ENCODE data around the gene LOC101059915.

Gene LOC101059915

DNA sequence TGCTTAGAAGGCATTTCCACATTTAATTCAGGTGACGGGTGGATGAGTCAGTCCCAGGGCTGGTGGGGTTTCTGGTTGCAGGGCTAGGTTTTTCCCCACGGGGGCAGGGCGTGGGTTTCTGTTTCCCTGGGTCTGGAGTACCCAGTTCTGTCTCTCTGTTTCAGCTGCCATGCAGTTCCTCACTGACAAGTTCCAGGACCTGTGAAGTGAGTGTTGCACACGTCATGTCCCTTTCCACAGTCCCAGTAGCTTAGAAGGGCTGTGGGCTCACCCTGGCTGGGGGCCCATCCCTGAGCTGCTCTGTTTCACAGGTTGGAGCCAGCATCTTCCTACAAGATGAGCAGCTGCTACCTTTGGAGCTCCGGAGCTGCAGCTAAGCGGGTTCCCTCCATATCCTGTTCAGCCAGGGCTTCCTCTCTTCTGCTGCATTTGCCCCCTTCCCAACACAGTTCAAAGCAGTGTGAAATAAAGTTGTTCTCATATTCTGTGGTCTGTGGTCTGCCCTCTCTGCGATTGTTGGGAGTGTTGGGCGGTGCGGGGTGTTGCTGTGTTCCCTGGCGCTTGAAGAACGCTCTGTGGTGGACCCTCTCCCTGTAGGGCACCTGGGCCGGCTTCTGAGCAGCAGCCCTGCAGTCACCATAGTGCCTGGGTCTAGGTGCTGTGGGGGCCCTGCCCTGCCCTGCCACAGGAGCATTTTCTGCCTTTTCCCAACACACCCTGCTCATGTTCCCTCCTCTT lies 3.9 kb downstream of the LOC101059915 start:
- WGBS (ENCODE audit: extremely low coverage, insufficient read length, low lambda C conversion rate) = no CpG with 5 or more reads among the region's 12 CpGs
- peaks cover 69 to 80% of the 10 kb centered on the region in 2 experiments for H3K9me3 Mint-ChIP-seq
- no peak for DNase-seq
- Histone ChIP-seq H3K9me3 (ENCODE audit: control insufficient read depth, low read depth, low read length) (peaks cover 35% of the 10 kb centered on the region), H3K23ac (ENCODE audit: insufficient read length, low read depth, low read length) (no peak overlapping the region), H3T11ph (ENCODE audit: low read length) (no peak overlapping the region), H2BK12ac (ENCODE audit: insufficient read length, low read depth, low read length) (no peak overlapping the region), H3K4me1 (ENCODE audit: insufficient read depth, low read length) (no peaks in the 10 kb centered on the region), H2AFZ (ENCODE audit: low read length) (no peak overlapping the region), H3K18ac (ENCODE audit: insufficient read length, low read depth, low read length) (no peak overlapping the region), H2BK5ac (ENCODE audit: insufficient read length, low read length) (no peak overlapping the region), H3K9ac (ENCODE audit: extremely low read depth, insufficient read length, low read length) (no peak overlapping the region), H4K91ac (ENCODE audit: insufficient read length, low read depth, low read length) (no peak overlapping the region), H3K14ac (ENCODE audit: insufficient read depth, low read length) (no peak overlapping the region), H3K4ac (ENCODE audit: low read depth, low read length) (no peak overlapping the region), H2BK15ac (ENCODE audit: low read depth, low read length) (no peak overlapping the region), H2AK5ac (ENCODE audit: insufficient read length, low read length) (no peak overlapping the region), H3K23me2 (ENCODE audit: insufficient read length, low read depth, low read length, poor library complexity, severe bottlenecking) (no peaks in the 10 kb centered on the region), H4K8ac (replicated peaks; ENCODE audit: insufficient read length, low read depth, low read length) (no peak overlapping the region), H3K27ac (ENCODE audit: insufficient read length, low read depth, low read length) (no peak overlapping the region), H2BK20ac (ENCODE audit: low read depth, low read length, poor library complexity, severe bottlenecking) (no peak overlapping the region), H3K79me2 (ENCODE audit: insufficient read depth, low read length) (no peaks in the 10 kb centered on the region), H3K56ac (ENCODE audit: insufficient read length, low read depth, low read length) (no peak overlapping the region), H4K20me1 (ENCODE audit: control insufficient read depth, insufficient read depth, insufficient read length) (no peaks in the 10 kb centered on the region), H3K4me2 (ENCODE audit: insufficient read depth, insufficient read length, low read length) (no peak overlapping the region), H4K5ac (ENCODE audit: insufficient read length, low read depth, low read length) (no peak overlapping the region), H3K79me1 (ENCODE audit: insufficient read depth, low read depth, low read length, poor library complexity, severe bottlenecking) (no peaks in the 10 kb centered on the region), H2BK120ac (ENCODE audit: low read depth, low read length, poor library complexity, severe bottlenecking) (no peak overlapping the region), H3K27me3 (ENCODE audit: insufficient read depth, low read length) (no peaks in the 10 kb centered on the region)
- peaks cover 4 to 12% (median 10%) of the 10 kb centered on the region in 3 experiments; a peak in 4 of 7 replicates for H3K36me3 Mint-ChIP-seq (ENCODE audit: insufficient read depth in 1 of 3, low read depth in 3 of 3)
- H3K27ac Mint-ChIP-seq = no peak overlapping the region
- H3K4me1 Mint-ChIP-seq = peaks cover 0 to 5% of the 10 kb centered on the region in 2 experiments; a peak in 1 of 4 replicates
- H3K4me3 Mint-ChIP-seq = no peak overlapping the region
- H3K27me3 Mint-ChIP-seq (ENCODE audit: low read depth) = peaks cover 4% of the 10 kb centered on the region
- TF ChIP-seq, protein P1, sequence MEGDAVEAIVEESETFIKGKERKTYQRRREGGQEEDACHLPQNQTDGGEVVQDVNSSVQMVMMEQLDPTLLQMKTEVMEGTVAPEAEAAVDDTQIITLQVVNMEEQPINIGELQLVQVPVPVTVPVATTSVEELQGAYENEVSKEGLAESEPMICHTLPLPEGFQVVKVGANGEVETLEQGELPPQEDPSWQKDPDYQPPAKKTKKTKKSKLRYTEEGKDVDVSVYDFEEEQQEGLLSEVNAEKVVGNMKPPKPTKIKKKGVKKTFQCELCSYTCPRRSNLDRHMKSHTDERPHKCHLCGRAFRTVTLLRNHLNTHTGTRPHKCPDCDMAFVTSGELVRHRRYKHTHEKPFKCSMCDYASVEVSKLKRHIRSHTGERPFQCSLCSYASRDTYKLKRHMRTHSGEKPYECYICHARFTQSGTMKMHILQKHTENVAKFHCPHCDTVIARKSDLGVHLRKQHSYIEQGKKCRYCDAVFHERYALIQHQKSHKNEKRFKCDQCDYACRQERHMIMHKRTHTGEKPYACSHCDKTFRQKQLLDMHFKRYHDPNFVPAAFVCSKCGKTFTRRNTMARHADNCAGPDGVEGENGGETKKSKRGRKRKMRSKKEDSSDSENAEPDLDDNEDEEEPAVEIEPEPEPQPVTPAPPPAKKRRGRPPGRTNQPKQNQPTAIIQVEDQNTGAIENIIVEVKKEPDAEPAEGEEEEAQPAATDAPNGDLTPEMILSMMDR (conservative IDR thresholded peaks at IDR 0.05) = no peak
